ENCODE results near the gene RFK. TPM values are rescaled to one million over a fixed set of nuclear protein-coding genes. Genes with fewer than 3 reads are reported as not detected.
A peak's percentile ranks its signal among the peaks of the same experiment; 100 is the strongest.

The RFK gene
- total RNA-seq (40.3 TPM), polyA plus RNA-seq (ENCODE audit: insufficient read depth, low read depth, low replicate concordance) (20.6 TPM)
- long read RNA-seq, donor 1, transcript RFK-201 (4 exons, 2,684 nt) = major isoform, 13 of 13 reads
- long read RNA-seq, donor 1, partial matches to known transcripts = 0 of 13 reads
- long read RNA-seq, donor 1, other reads (novel, unspliced or antisense) = 0 of 13 reads
- long read RNA-seq, donor 2, transcript RFK-201 (4 exons, 2,684 nt) = major isoform, 14 of 14 reads
- long read RNA-seq, donor 2, partial matches to known transcripts = 0 of 14 reads
- long read RNA-seq, donor 2, other reads (novel, unspliced or antisense) = 0 of 14 reads
- long read RNA-seq, donor 3, transcript RFK-201 (4 exons, 2,684 nt) = major isoform, 14 of 14 reads
- long read RNA-seq, donor 3, partial matches to known transcripts = 0 of 14 reads
- long read RNA-seq, donor 3, other reads (novel, unspliced or antisense) = 0 of 14 reads
- long read RNA-seq, donor 4, transcript RFK-201 (4 exons, 2,684 nt) = major isoform, 10 of 10 reads
- long read RNA-seq, donor 4, partial matches to known transcripts = 0 of 10 reads
- long read RNA-seq, donor 4, other reads (novel, unspliced or antisense) = 0 of 10 reads
- long read RNA-seq, donor 5, partial matches to known transcripts = 0 of 1 reads
- long read RNA-seq, donor 5, other reads (novel, unspliced or antisense) = 0 of 1 reads
- long read RNA-seq, donor 6, transcript RFK-201 (4 exons, 2,684 nt) = major isoform, 5 of 5 reads
- long read RNA-seq, donor 6, partial matches to known transcripts = 0 of 5 reads
- long read RNA-seq, donor 6, other reads (novel, unspliced or antisense) = 0 of 5 reads
- long read RNA-seq, donor 7, transcript RFK-201 (4 exons, 2,684 nt) = major isoform, 78 of 81 reads
- long read RNA-seq, donor 7, partial matches to known transcripts = 0 of 81 reads
- long read RNA-seq, donor 7, other reads (novel, unspliced or antisense) = 1 of 81 reads
- long read RNA-seq, donor 8, transcript RFK-201 (4 exons, 2,684 nt) = major isoform, 5 of 5 reads
- long read RNA-seq, donor 8, partial matches to known transcripts = 0 of 5 reads
- long read RNA-seq, donor 8, other reads (novel, unspliced or antisense) = 0 of 5 reads
- long read RNA-seq, donor 9, transcript RFK-201 (4 exons, 2,684 nt) = major isoform, 7 of 7 reads
- long read RNA-seq, donor 9, partial matches to known transcripts = 0 of 7 reads
- long read RNA-seq, donor 9, other reads (novel, unspliced or antisense) = 0 of 7 reads
- long read RNA-seq, donor 10, transcript RFK-201 (4 exons, 2,684 nt) = major isoform, 11 of 11 reads
- long read RNA-seq, donor 10, partial matches to known transcripts = 0 of 11 reads
- long read RNA-seq, donor 10, other reads (novel, unspliced or antisense) = 0 of 11 reads

GRCh38 chr9:76394195-76394959, at the start of gene RFK:
Gene RFK (minus strand): TSS chr9:76394426. CDS start chr9:76394171, 255 bp downstream.
- intact Hi-C loops (cut with DNase I) = no loop called here
- Histone ChIP-seq H3K9ac (ENCODE audit: low read length in 3 of 3) (peak within 1 kb of the TSS; percentile 72 to 84 (median 74)), H3K4me3 (ENCODE audit: low read length in 3 of 3) (peak within 1 kb of the TSS; percentile 82 to 90 (median 89)), H3K27me3 (ENCODE audit: control insufficient read depth, insufficient read depth, low read length) (no peaks in the 10 kb centered on the region), H3K4me1 (ENCODE audit: control insufficient read depth in 2 of 3, insufficient read depth in 2 of 3, low read depth in 1 of 3, low read length in 3 of 3) (peaks cover 0 to 4% (median 0%) of the 10 kb centered on the region in 3 donors), H3K27ac (ENCODE audit: low read depth in 2 of 2, low read length in 2 of 2) (peak within 1 kb of the TSS; percentile 75 to 93), H3K36me3 (ENCODE audit: control insufficient read depth in 2 of 3, insufficient read depth in 3 of 3, low read length in 3 of 3) (no peaks in the 10 kb centered on the region), H3K9me3 (ENCODE audit: control insufficient read depth in 2 of 3, insufficient read depth in 1 of 3, low read length in 3 of 3) (no peaks in the 10 kb centered on the region)
- TF ChIP-seq CTCF (IDR thresholded peaks at IDR 0.05; ENCODE audit: borderline replicate concordance, extremely low read depth, insufficient read depth) = peak; percentile 41
- DNase-seq (peak; percentile 96 to 97 (median 97)), FAIRE-seq (no peak)

- H3K36me3 ChIP-seq (ENCODE audit: control insufficient read depth in 2 of 3, insufficient read depth in 3 of 3, low read length in 3 of 3) = no peaks in the 10 kb centered on the region
- H3K27me3 ChIP-seq (ENCODE audit: control insufficient read depth, insufficient read depth, low read length) = no peaks in the 10 kb centered on the region
- H3K4me1 ChIP-seq (ENCODE audit: control insufficient read depth in 2 of 3, insufficient read depth in 2 of 3, low read depth in 1 of 3, low read length in 3 of 3) = no peaks in the 10 kb centered on the region
- H3K9ac ChIP-seq (ENCODE audit: low read length in 3 of 3) = no peak overlapping the region
- H3K9me3 ChIP-seq (ENCODE audit: control insufficient read depth in 2 of 3, insufficient read depth in 1 of 3, low read length in 3 of 3) = no peaks in the 10 kb centered on the region
- DNase-seq = no peak
- no peak for TF ChIP-seq CTCF (IDR thresholded peaks at IDR 0.05; ENCODE audit: borderline replicate concordance, extremely low read depth, insufficient read depth)
- intact Hi-C loops (cut with DNase I) = loop anchor here (10.0 kb wide), 1 partner anchor 261 kb away; no protein-coding TSS in a partner anchor
- H3K27ac ChIP-seq (ENCODE audit: low read depth in 2 of 2, low read length in 2 of 2) = no peak overlapping the region
- FAIRE-seq = no peak
- H3K4me3 ChIP-seq (ENCODE audit: low read length in 3 of 3) = no peak overlapping the region
Measured at GRCh38 chr9:76443887-76444286, 49.7 kb upstream of the RFK start.
